Upper lobe of left lung (tissue), 6 donors: ENCODE data around the gene MGST3. TPM values are rescaled to one million over a fixed set of nuclear protein-coding genes. Genes with fewer than 3 reads are reported as not detected.
A peak's percentile ranks its signal among the peaks of the same experiment; 100 is the strongest.
"Not testable (repeated sequence)": the region's sequence is repeated elsewhere in the genome, so short reads cannot be mapped to it uniquely, and the experiment has no call there.

Experiments used
- ATAC-seq, 2 donors: fragments of 200-7000 bp; cut with Tn5 transposase; one replicate each; pipeline ENCODE4 v1.9.1; 2022; ENCODE audit warnings: mild to moderate bottlenecking in 2 of 2, moderate library complexity in 2 of 2; ENCODE audit not compliant: low FRiP score in 2 of 2
- DNase-seq, 2 donors: peaks; one replicate each; pipeline ENCODE4 v3.0.0-alpha.2; 2019 to 2020
- H3K27ac ChIP-seq, 4 donors: fragments of 200-600 bp; sonication (generic); one replicate each; pipeline ENCODE4 v1.5.1; 2016 to 2019
- H3K27me3 ChIP-seq, 4 donors: fragments of 200-600 bp; sonication (generic); one replicate each; pipeline ENCODE4 v1.5.1; 2017 to 2019
- H3K36me3 ChIP-seq, 4 donors: fragments of 200-600 bp; sonication (generic); one replicate each; pipeline ENCODE4 v1.5.1; 2016 to 2019
- H3K4me1 ChIP-seq, 4 donors: fragments of 200-600 bp; sonication (generic); one replicate each; pipeline ENCODE4 v1.5.1; 2018 to 2019
- H3K4me3 ChIP-seq, 4 donors: fragments of 200-600 bp; sonication (generic); one replicate each; pipeline ENCODE4 v1.5.1; 2017 to 2019; ENCODE audit warnings: mild to moderate bottlenecking in 2 of 4, moderate library complexity in 1 of 4
- H3K9me3 ChIP-seq, 4 donors: fragments of 200-600 bp; sonication (generic); one replicate each; pipeline ENCODE4 v1.5.1; 2018 to 2019
- CTCF ChIP-seq, 6 experiments: fragments of 450-650 bp in 4 of 6; fragments of 200-600 bp in 2 of 6; sonication (generic) in 2 of 6; IDR thresholded peaks; one replicate each; pipeline ENCODE4 v1.5.1; 2016 to 2019; ENCODE audit warnings: antibody characterized with exemption in 6 of 6
- EP300 ChIP-seq, 4 donors: sonication (generic); formaldehyde crosslinking; IDR thresholded peaks; one replicate each; pipeline ENCODE4 v1.5.1; 2017; ENCODE audit warnings: antibody characterized with exemption in 4 of 4, control low read depth in 2 of 4
- POLR2A ChIP-seq, 4 donors: fragments of 450-650 bp; IDR thresholded peaks; one replicate each; pipeline ENCODE4 v1.5.1; 2016 to 2017; ENCODE audit warnings: antibody characterized with exemption in 4 of 4, mild to moderate bottlenecking in 2 of 4
- POLR2AphosphoS5 ChIP-seq, 2 donors: sonication (generic); formaldehyde crosslinking; IDR thresholded peaks; one replicate each; pipeline ENCODE4 v1.5.1; 2017; ENCODE audit warnings: antibody characterized with exemption in 2 of 2
- WGBS, 2 donors: methylation state at CpG; one replicate each; pipeline ENCODE4 v1.1.5; 2017 to 2018; 5-methylcytosine and 5-hydroxymethylcytosine counted together
- total RNA-seq, 6 donors: library from RNA; depleted of rRNA in 4 of 6; stranded (reverse); fragments of >200 nt in 4 of 6; gene quantifications; one replicate each; pipeline versions ENCODE4 v1.1.0 to v1.2.1, GENCODE V29; 2016 to 2021
- donor health status: DM: no; HTN: no; CAD: no; lungs with moderate emphysema.
- donor health status: DM: no; HTN: yes; CAD: no; lungs with severe emphysema.

Gene MGST3
- total RNA-seq, 6 donors from 2014 or later: 49.2 to 250 (median 202) TPM

- H3K9me3 ChIP-seq: no peaks in the 10 kb centered on the region
- H3K27me3 ChIP-seq: no peaks in the 10 kb centered on the region
- H3K27ac ChIP-seq: no peak overlapping the region
- ATAC-seq: no peak
- peaks cover 4 to 33% (median 11%) of the 10 kb centered on the region in 4 donors for H3K36me3 ChIP-seq
- H3K4me3 ChIP-seq: no peak overlapping the region
- H3K4me1 ChIP-seq: peaks cover 13 to 35% (median 16%) of the 10 kb centered on the region in 4 donors
- no peak for DNase-seq
- TF ChIP-seq POLR2A (IDR thresholded peaks at IDR 0.05) (no peak), POLR2AphosphoS5 (IDR thresholded peaks at IDR 0.05) (no peak), CTCF (IDR thresholded peaks at IDR 0.05) (no peak), EP300 (IDR thresholded peaks at IDR 0.05) (no peak)
Observed at GRCh38 chr1:165647517-165647916, 16.5 kb downstream of the MGST3 start.

- peaks cover 12 to 31% (median 14%) of the 10 kb centered on the region in 4 donors for H3K4me1 ChIP-seq
- no peaks in the 10 kb centered on the region for H3K9me3 ChIP-seq
- 75 to 91% methylated on average over 4 of the region's 4 CpGs for WGBS, 2 donors
- H3K27me3 ChIP-seq: no peaks in the 10 kb centered on the region
- TF ChIP-seq CTCF (IDR thresholded peaks at IDR 0.05) (no peak), EP300 (IDR thresholded peaks at IDR 0.05) (no peak), POLR2AphosphoS5 (IDR thresholded peaks at IDR 0.05) (no peak), POLR2A (IDR thresholded peaks at IDR 0.05) (no peak)
- peaks cover 4 to 37% (median 13%) of the 10 kb centered on the region in 4 donors for H3K36me3 ChIP-seq
- no peak overlapping the region for H3K27ac ChIP-seq
- ATAC-seq (no peak), DNase-seq (peak in 1 of 2 donors; percentile 50)
- no peak overlapping the region for H3K4me3 ChIP-seq
Observed at GRCh38 chr1:165647970-165648369, 16.9 kb downstream of the MGST3 start.

- no peak for TF ChIP-seq POLR2AphosphoS5 (IDR thresholded peaks at IDR 0.05)
- TF ChIP-seq POLR2A (IDR thresholded peaks at IDR 0.05): no peak
- TF ChIP-seq EP300 (IDR thresholded peaks at IDR 0.05): no peak
- TF ChIP-seq CTCF (IDR thresholded peaks at IDR 0.05): no peak
- DNase-seq (peak in 1 of 2 donors; percentile 3), ATAC-seq (no peak)
- Histone ChIP-seq H3K4me3 (no peak overlapping the region), H3K27me3 (no peaks in the 10 kb centered on the region), H3K9me3 (no peaks in the 10 kb centered on the region), H3K4me1 (peaks cover 12 to 28% (median 14%) of the 10 kb centered on the region in 4 donors), H3K36me3 (peaks cover 4 to 48% (median 20%) of the 10 kb centered on the region in 4 donors), H3K27ac (no peak overlapping the region)
- WGBS, 2 donors: 87 to 90% methylated on average over 7 of the region's 7 CpGs
Observed at GRCh38 chr1:165648919-165649572, 18.0 kb downstream of the MGST3 start.

- H3K4me3 ChIP-seq: no peak overlapping the region
- no peak for TF ChIP-seq POLR2A (IDR thresholded peaks at IDR 0.05)
- no peak for TF ChIP-seq CTCF (IDR thresholded peaks at IDR 0.05)
- TF ChIP-seq EP300 (IDR thresholded peaks at IDR 0.05): no peak
- no peak for TF ChIP-seq POLR2AphosphoS5 (IDR thresholded peaks at IDR 0.05)
- H3K36me3 ChIP-seq: peaks cover 4 to 69% (median 34%) of the 10 kb centered on the region in 4 donors
- H3K27me3 ChIP-seq: no peaks in the 10 kb centered on the region
- H3K4me1 ChIP-seq: peaks cover 2 to 15% (median 5%) of the 10 kb centered on the region in 4 donors
- DNase-seq (peak in 1 of 2 donors; percentile 9), ATAC-seq (no peak)
- H3K27ac ChIP-seq: no peak overlapping the region
- H3K9me3 ChIP-seq: no peaks in the 10 kb centered on the region
- WGBS, 2 donors: 94 to 96% methylated on average over 8 to 9 of the region's 9 CpGs
Observed at GRCh38 chr1:165650981-165651625, 20.1 kb downstream of the MGST3 start.

- DNase-seq, ATAC-seq, H3K9me3 ChIP-seq, H3K4me3 ChIP-seq, H3K4me1 ChIP-seq, H3K27me3 ChIP-seq: not testable (repeated sequence)
- 95% methylated on average over 9 of the region's 9 CpGs for WGBS, 2 donors
- H3K36me3 ChIP-seq: peaks cover 12 to 81% (median 34%) of the 10 kb centered on the region in 4 donors
- peak overlapping the region in 1 of 4 donors; percentile 18 for H3K27ac ChIP-seq
Observed at GRCh38 chr1:165658766-165659580, 27.9 kb downstream of the MGST3 start.
